Bronchial epithelial cell (primary cell): ENCODE results near the gene ASAP2. TPM values are rescaled to one million over a fixed set of nuclear protein-coding genes. Genes with fewer than 3 reads are reported as not detected.

Experiments used
- DNase-seq: peaks from one replicate; pipeline ENCODE4 v3.0.0-alpha.2; 2010; ENCODE audit warnings: low read depth
- FAIRE-seq: peaks from 2 replicates; lab custom pipeline; 2011; peaks lifted over from hg19 to GRCh38; lab: Jason Lieb, UNC
- H3K27me3 ChIP-seq: 2 replicates; pipeline ENCODE4 v1.5.1; 2011; ENCODE audit warnings: low read length; ENCODE audit not compliant: control insufficient read depth, insufficient read depth
- H3K36me3 ChIP-seq: 2 replicates; pipeline ENCODE4 v1.5.1; 2011; ENCODE audit warnings: low read length; ENCODE audit not compliant: control insufficient read depth, insufficient read depth
- H3K4me3 ChIP-seq: 2 replicates; pipeline ENCODE4 v1.5.1; 2011; ENCODE audit warnings: mild to moderate bottlenecking, low read depth, low read length, control low read depth
- CTCF ChIP-seq: IDR thresholded peaks from 2 replicates; pipeline ENCODE4 v1.5.1; 2011; ENCODE audit warnings: mild to moderate bottlenecking, moderate library complexity, low read length, control low read depth, inconsistent platforms; ENCODE audit not compliant: insufficient read depth, severe bottlenecking
- total RNA-seq: library from RNA; depleted of rRNA; stranded (reverse); fragments of >200 nt; gene quantifications from 2 replicates; pipeline ENCODE4 v1.2.1, GENCODE V29; 2014

Gene ASAP2
- total RNA-seq, 1 donor from 2014 or later, result 25.5 TPM

GRCh38 chr2:9430316-9431293, 224.0 kb downstream of the ASAP2 start:
- DNase-seq, result peak; percentile 39
- Histone ChIP-seq H3K27me3 (no peaks in the 10 kb centered on the region), H3K36me3 (peaks cover 11% of the 10 kb centered on the region), H3K4me3 (no peak overlapping the region)
- no peak for TF ChIP-seq CTCF
- FAIRE-seq, result no peak

DNA sequence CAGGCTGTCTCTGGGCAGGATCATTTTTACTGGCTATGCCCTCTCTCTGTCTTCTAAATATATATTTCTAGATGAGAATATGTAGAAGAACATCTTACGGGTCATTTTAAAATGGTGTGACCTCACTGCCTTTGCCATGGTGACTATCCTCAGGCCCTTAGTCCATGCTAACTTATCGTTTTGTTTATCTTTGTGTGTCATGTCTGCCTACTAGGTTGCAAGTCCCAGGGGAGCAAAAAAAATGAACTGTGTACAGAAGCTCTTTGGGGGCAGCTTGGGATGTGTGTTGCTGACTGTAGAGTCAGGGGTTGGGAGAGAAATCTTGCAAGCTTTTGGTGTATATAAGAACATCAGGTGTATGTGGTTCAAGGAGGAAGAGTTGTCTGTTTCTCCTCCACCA, 227.9 kb downstream of the ASAP2 start:
- FAIRE-seq, result peak; percentile 23

GRCh38 chr2:9439536-9439935, 232.9 kb downstream of the ASAP2 start:
- H3K4me3 ChIP-seq, result no peak overlapping the region
- H3K36me3 ChIP-seq, result peaks cover 12% of the 10 kb centered on the region
- TF ChIP-seq CTCF, result no peak
- no peaks in the 10 kb centered on the region for H3K27me3 ChIP-seq
- DNase-seq (no peak), FAIRE-seq (no peak)

More for the DNA sequence above, 227.9 kb downstream of the ASAP2 start:
- peaks cover 15% of the 10 kb centered on the region for H3K36me3 ChIP-seq
- no peak overlapping the region for H3K4me3 ChIP-seq
- no peak for TF ChIP-seq CTCF
- no peaks in the 10 kb centered on the region for H3K27me3 ChIP-seq
- no peak for DNase-seq

DNA sequence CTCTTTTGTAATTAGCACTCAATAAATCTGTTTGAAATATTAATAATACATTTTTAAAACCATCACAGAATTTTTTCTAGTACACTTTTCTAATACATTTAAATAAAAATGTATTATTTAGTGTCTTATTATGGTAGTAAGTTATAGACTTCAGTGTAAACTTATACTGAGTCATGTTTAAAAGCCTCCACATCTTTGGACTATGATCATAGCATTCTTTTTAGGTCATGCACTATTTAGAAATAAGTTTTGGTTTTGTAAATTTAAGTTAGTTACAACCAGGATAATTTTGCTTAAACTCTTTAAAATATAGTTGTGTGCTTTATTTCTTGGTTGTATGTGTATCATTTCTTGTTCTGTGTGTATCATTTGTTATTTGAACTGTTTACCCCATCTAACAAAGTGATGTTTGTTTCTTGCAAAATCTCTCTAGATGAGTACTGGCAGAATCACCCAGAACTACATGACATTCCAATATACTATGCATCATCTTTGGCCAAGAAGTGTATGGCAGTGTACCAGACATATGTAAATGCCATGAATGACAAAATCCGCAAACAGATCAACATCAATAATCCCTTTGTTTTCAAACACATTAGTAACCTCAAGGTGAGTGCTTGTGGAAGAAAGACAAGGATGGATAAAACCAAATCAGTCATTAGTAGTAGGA, 233.6 kb downstream of the ASAP2 start:
- TF ChIP-seq CTCF, result no peak
- peaks cover 13% of the 10 kb centered on the region for H3K36me3 ChIP-seq
- DNase-seq (peak; percentile 41), FAIRE-seq (no peak)
- H3K4me3 ChIP-seq, result no peak overlapping the region
- no peaks in the 10 kb centered on the region for H3K27me3 ChIP-seq

- no peak for DNase-seq
- Histone ChIP-seq H3K4me3 (no peak overlapping the region), H3K27me3 (no peaks in the 10 kb centered on the region), H3K36me3 (peaks cover 13% of the 10 kb centered on the region)
- FAIRE-seq, result no peak
- no peak for TF ChIP-seq CTCF
Measured at GRCh38 chr2:9441556-9441955, 234.9 kb downstream of the ASAP2 start.
